GM19328 (cell line): ENCODE data around the gene MUCL3.
"Not testable (repeated sequence)": the region's sequence is repeated elsewhere in the genome, so short reads cannot be mapped to it uniquely, and the experiment has no call there.

ENCODE experiments used
- ATAC-seq: cut with Tn5 transposase; IDR thresholded peaks from one replicate; pipeline ENCODE4 v1.9.1; 2021; ENCODE audit warnings: mild to moderate bottlenecking, moderate library complexity; ENCODE audit not compliant: unreplicated experiment

MUCL3 gene

GRCh38 chr6:30939473-30939872 is 1.3 kb upstream of the MUCL3 start:
- ATAC-seq: no peak

- no peak for ATAC-seq
Measured at GRCh38 chr6:30942338-30943060, 1.7 kb downstream of the MUCL3 start.

GRCh38 chr6:30944051-30944450 is 3.3 kb downstream of the MUCL3 start:
- ATAC-seq: no peak

- ATAC-seq: no peak
Measured at GRCh38 chr6:30945281-30945680, 4.5 kb downstream of the MUCL3 start.

- ATAC-seq: no peak
Measured at GRCh38 chr6:30947231-30947630, 6.5 kb downstream of the MUCL3 start.

- ATAC-seq: no peak
Measured at GRCh38 chr6:30948811-30949210, 8.0 kb downstream of the MUCL3 start.

- no peak for ATAC-seq
Measured at GRCh38 chr6:30951907-30952469, 11.2 kb downstream of the MUCL3 start.

- ATAC-seq: no peak
Measured at GRCh38 chr6:30954631-30955366, 14.0 kb downstream of the MUCL3 start.

- no peak for ATAC-seq
Measured at GRCh38 chr6:30955367-30956042, 14.7 kb downstream of the MUCL3 start.

GRCh38 chr6:30957716-30958115 is 16.9 kb downstream of the MUCL3 start:
- ATAC-seq: no peak

GRCh38 chr6:30960907-30961673 is 20.3 kb downstream of the MUCL3 start:
- ATAC-seq: no peak

GRCh38 chr6:30962716-30963115 is 21.9 kb downstream of the MUCL3 start:
- ATAC-seq: no peak

- ATAC-seq: no peak
Measured at GRCh38 chr6:30963641-30964040, 22.9 kb downstream of the MUCL3 start.

GRCh38 chr6:30964075-30964474 is 23.3 kb downstream of the MUCL3 start:
- ATAC-seq: no peak

GRCh38 chr6:30965140-30965601 is 24.4 kb downstream of the MUCL3 start:
- ATAC-seq: no peak

GRCh38 chr6:30966154-30966553 is 25.4 kb downstream of the MUCL3 start:
- ATAC-seq: no peak

- ATAC-seq: not testable (repeated sequence)
Measured at GRCh38 chr6:30969171-30969570, 28.4 kb downstream of the MUCL3 start.

- ATAC-seq: no peak
Measured at GRCh38 chr6:30970946-30971345, 30.2 kb downstream of the MUCL3 start.

- ATAC-seq: no peak
Measured at GRCh38 chr6:30972816-30973215, 32.0 kb downstream of the MUCL3 start.

- no peak for ATAC-seq
Measured at GRCh38 chr6:30974490-30975252, 33.9 kb downstream of the MUCL3 start.
